HG03575 (cell line): Measurements from ENCODE around the gene ANKRD23.
"Not testable (repeated sequence)": the region's sequence is repeated elsewhere in the genome, so short reads cannot be mapped to it uniquely, and the experiment has no call there.

Experiments
- ATAC-seq: cut with Tn5 transposase; IDR thresholded peaks from one replicate; pipeline ENCODE4 v1.9.1; 2021; ENCODE audit not compliant: unreplicated experiment, insufficient number of reproducible peaks, low FRiP score; ENCODE audit errors: extremely low read depth

ANKRD23 gene

GRCh38 chr2:96866586-96866985 lies 22.8 kb upstream of the ANKRD23 start:
- ATAC-seq = no peak

DNA sequence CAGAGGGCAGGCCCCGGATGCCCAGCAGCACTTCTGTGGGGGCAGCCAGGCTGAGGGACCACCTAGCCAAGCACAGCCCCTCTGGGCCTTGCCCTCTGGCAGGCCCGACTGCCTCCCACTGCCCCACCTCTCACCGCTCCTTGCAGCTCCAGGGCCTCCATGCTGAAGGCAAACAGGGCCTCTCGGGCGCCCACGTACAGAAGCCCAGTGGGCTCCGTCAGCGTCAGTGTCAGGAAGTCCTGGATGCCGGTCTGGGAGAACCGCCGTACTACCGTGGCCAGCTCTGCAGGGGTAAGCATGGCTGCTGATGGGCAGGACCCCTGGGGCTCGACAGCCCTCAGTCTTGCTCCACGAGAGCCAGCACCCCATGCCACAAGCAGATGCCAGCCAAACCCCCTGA lies 22.3 kb upstream of the ANKRD23 start:
- no peak for ATAC-seq

DNA sequence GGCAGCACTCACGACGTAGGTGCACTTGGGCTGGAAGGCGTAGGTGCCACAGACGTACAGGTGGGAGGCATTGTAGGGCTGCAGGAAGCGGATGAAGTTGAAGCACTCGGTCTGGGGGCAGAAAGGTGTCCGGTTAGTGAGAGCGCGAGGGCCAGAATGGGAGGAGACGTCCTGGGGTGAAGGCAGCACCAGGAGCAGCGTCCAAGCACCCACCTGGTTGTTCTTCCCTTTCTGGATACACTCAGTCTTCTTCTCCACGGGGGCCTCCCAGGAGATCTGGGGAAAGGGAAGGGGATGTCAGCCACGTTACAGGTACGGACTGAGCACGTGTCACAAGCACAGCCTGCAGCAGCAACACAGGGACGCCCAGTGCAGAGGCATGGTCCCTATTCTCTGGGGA lies 21.8 kb upstream of the ANKRD23 start:
- no peak for ATAC-seq

DNA sequence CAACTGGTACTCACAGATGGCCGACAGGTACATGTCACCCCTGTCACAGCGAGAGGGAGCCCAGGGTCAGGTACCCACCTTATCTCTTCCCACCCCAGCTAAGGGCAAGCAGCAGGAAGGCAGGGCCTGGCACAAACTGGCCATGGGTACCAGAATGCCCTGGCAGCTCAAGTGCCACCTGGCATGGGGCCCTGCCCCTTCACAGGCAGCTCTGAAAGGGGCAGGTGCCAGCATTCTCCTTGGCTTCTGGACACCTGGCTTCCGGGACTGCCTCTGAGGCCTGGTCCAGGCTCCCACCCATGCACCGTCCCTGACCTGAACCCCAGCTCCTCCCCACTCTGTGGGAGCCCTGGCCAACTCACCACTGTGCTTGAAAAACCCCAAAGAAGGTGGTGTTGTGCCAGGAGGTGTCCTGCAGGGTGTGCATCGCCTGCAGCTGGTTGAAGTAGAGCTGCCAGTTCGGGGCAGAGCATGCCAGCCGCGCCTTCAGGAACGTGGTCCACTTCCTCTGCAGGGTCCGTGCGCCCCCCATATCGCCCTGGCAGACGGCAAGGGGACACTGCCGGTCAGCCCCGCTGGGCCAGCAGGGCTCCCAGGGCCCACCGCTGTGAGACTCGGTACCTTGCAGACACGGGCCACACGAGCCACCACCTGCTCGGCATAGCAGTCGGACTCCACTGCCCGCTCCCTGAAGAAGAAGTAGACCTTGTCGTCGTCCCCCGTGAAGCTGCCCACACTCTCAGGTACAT lies 20.7 kb upstream of the ANKRD23 start:
- no peak for ATAC-seq

GRCh38 chr2:96863575-96864342 lies 19.9 kb upstream of the ANKRD23 start:
- no peak for ATAC-seq

GRCh38 chr2:96863056-96863455 lies 19.2 kb upstream of the ANKRD23 start:
- ATAC-seq = not testable (repeated sequence)

GRCh38 chr2:96861074-96861473 lies 17.3 kb upstream of the ANKRD23 start:
- ATAC-seq = no peak

- no peak for ATAC-seq
Measured at GRCh38 chr2:96860065-96861029, 16.5 kb upstream of the ANKRD23 start.

DNA sequence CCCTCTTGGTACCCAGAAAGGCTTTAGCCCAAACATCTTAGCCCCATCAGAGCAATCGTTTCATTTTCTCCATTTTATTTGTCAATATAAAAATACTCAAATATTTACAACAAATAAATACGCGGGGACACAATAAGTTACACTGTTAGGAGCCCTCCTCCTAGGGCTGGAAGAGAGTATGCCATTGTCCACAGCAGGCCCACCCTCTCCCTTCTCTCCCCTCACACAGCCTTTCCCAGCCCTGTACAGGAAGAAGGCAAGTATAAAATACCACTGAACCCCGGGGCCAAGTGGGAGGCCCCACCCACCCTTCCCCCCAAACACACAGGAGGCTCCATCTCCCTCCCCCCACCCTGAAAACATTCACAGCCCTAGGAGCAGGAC lies 15.9 kb upstream of the ANKRD23 start:
- no peak for ATAC-seq

DNA sequence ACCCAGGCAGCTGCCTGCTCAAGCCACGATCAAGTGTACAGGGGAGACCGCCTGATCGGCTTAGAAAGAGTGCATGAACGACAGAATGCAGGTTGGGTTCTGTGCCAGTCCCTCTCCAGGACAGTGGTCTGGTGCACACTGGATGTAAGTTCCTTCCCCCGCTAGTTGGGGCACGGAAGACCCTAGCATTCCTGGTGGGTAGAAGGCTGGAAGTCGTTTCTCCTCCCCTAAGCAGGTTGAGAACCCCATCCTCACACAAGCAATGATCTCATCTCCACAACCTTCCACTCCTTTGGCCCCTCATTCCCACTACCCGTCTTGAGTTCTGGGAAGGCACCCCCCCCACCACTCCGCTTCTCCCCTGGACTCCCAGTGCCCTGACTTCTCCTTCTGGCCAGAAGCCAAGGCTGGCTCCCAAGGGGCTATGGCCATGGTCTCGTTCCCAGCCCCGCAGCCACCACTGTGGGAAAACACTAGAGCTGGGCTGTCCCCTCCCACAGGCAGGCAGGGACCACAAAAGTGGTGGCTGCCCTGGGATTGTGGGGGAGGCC lies 15.4 kb upstream of the ANKRD23 start:
- no peak for ATAC-seq

DNA sequence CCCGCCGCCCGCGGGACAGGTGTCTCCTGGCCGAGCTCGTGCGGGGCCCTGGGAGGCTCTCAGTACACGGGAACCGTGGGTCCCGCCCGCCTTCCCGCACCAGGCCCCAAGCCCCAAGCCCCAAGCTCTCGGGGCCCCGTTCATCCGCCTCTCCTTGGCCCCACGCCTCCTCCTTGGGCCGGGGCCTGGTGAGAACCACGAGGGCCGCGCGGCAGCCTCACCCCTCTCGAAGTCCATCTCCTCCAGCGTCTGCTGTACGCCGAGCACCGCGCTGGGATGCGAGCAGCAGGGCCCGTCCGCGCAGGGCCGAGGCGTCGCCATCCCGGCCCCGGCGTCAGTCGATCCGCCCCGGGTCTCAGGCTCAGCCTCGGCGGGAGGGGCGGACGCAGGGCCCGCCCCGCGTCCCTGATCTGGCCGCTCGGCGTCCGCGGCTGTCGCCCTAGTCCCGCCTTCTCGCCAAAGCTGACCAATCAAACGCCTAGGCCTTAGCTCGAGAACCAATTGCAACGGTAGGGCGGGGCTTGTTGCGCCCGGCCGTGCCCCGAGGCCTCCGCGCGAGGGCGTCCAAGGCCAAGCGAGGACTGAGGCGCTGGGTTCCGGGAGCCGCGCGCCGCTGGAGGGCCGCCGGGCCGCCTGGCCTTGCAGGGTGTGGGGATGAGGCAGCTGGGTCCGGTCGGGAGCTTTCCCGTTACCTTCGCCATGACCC lies 14.0 kb upstream of the ANKRD23 start, which contains the start of gene ANKRD39:
Gene ANKRD39 (minus strand): TSS at position 350 of the 706 bp plus-strand sequence. CDS start 29 bp downstream, at position 321.
- ATAC-seq = peak; percentile 54

- ATAC-seq = no peak
Measured at GRCh38 chr2:96856776-96857666, 13.2 kb upstream of the ANKRD23 start.

DNA sequence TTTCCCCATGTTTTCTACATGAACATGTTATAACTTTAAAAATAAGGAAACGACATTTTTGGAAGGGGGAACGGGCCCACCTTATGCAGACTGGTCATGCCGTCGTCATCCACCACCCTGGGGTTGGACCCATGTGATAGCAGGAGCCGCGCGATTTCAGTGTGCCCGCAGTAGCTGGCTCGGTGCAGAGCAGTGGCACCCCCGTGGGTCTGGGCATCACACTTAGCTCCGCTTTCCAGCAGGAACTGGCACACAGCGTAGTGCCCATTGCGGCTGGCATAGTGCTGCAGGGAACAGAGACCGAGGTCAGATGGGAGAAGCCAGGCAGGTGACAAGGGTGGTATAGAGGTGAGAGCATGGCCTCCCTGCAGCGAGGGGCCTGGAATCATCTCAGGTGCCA lies 9.5 kb upstream of the ANKRD23 start:
- no peak for ATAC-seq

DNA sequence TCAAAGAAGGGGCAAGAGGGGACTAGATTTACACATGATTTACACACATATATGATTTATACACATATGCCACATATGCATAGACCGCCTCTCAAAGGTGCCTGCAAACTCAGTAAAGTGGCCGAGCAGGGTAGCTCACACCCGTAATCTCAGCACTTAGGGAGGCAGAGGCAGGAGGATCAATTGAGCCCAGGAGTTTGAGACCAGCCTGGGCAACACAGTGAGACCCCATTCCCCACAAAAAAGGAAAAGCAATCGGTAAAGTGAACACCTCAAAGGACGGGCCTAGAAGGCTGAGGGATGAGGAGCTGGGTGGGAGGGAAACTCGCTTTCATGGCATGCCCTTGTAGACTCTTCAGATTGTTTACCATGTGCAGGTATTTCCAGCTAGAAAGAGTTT lies 8.8 kb upstream of the ANKRD23 start:
- no peak for ATAC-seq

- no peak for ATAC-seq
Measured at GRCh38 chr2:96848264-96848663, 4.4 kb upstream of the ANKRD23 start.

- no peak for ATAC-seq
Measured at GRCh38 chr2:96847586-96847985, 3.8 kb upstream of the ANKRD23 start.

DNA sequence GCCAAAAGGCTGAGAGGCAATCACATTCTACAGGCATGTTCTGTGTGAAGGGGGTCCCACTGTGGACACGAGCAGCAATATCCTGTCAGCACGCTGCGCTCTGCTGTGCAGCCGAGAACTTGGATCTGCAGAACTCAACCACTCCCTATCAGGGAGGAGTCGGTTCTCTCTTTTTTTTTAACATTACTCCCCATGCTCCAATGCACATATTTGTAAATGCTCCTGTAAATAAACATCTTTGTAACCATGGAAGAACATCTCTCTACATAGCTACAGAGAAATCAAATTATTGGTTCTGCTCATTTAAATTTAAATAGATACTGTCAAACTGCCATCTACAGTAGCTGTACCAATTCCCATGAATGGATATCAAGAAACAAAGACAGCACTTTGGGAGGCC lies 3.0 kb upstream of the ANKRD23 start:
- ATAC-seq = no peak

DNA sequence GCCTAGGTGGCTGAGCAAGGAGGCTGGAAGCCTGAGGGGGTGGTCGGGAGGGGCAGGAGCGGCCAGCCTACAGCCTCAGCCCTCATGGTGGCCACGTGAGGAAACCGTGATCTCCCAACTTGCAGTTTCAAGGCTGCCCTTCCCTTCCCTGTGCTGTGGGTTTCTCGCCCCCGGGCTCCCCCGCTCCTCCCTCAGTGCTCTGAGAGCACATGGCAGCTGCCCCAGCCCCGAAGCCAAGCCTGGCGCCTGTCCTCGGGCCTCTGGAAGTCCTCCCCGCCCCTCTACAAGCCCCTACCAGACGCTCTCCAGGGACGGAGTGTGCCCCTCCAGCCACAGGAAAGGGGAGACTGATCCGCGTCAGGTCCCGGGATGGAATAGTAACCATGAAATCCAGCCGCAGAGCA lies 586 bp upstream of the ANKRD23 start:
- no peak for ATAC-seq
